Neuronal stem cell (in vitro differentiated cells): Measurements from ENCODE around the gene LTV1.

Experiments used
- DNase-seq: peaks from one replicate; pipeline ENCODE4 v3.0.0-alpha.2; 2013; ENCODE audit warnings: low spot score
- H2AFZ ChIP-seq: one replicate; pipeline ENCODE4 v1.6.1; 2013; ENCODE audit warnings: mild to moderate bottlenecking, low read length, inconsistent platforms
- H2AK5ac ChIP-seq: 2 replicates; pipeline ENCODE4 v1.6.1; 2013; ENCODE audit warnings: low read depth, mild to moderate bottlenecking, inconsistent platforms, low read length, moderate library complexity, mixed read lengths
- H2BK120ac ChIP-seq: 2 replicates; pipeline ENCODE4 v1.6.1; 2013; ENCODE audit warnings: low read depth, mild to moderate bottlenecking, inconsistent platforms, low read length, moderate library complexity, mixed read lengths
- H2BK12ac ChIP-seq: one replicate; pipeline ENCODE4 v1.6.1; 2013; ENCODE audit warnings: low read length, inconsistent platforms
- H2BK15ac ChIP-seq: 2 replicates; pipeline ENCODE4 v1.6.1; 2013; ENCODE audit warnings: mild to moderate bottlenecking, low read length, inconsistent platforms, mixed read lengths
- H2BK5ac ChIP-seq: one replicate; pipeline ENCODE4 v1.6.1; 2013; ENCODE audit warnings: inconsistent platforms, mild to moderate bottlenecking, low read length, moderate library complexity
- H3K14ac ChIP-seq: one replicate; pipeline ENCODE4 v1.6.1; 2013; ENCODE audit warnings: low read length, inconsistent platforms
- H3K18ac ChIP-seq: 2 replicates; pipeline ENCODE4 v1.6.1; 2013; ENCODE audit warnings: low read length, inconsistent platforms
- H3K23ac ChIP-seq: 2 replicates; pipeline ENCODE4 v1.6.1; 2013; ENCODE audit warnings: low read depth, mild to moderate bottlenecking, mixed read lengths, low read length, inconsistent platforms; ENCODE audit not compliant: poor library complexity
- H3K27ac ChIP-seq: replicated peaks from 3 replicates; pipeline ENCODE4 v1.5.1; 2013; ENCODE audit warnings: low read length, inconsistent platforms
- H3K27me3 ChIP-seq, 3 experiments: 2 replicates each; pipeline ENCODE4 v1.6.1; 2013; ENCODE audit warnings: low read length in 3 of 3, mild to moderate bottlenecking in 2 of 3, inconsistent platforms in 1 of 3, low read depth in 1 of 3, mixed read lengths in 1 of 3, moderate library complexity in 1 of 3; ENCODE audit not compliant: control insufficient read depth in 3 of 3, insufficient read depth in 3 of 3
- H3K36me3 ChIP-seq, 2 donors: replicated peaks in 1 of 2; 2 replicates each; pipeline ENCODE4 v1.6.1; 2013; ENCODE audit warnings: low read length in 2 of 2; ENCODE audit not compliant: control insufficient read depth in 2 of 2, insufficient read depth in 2 of 2
- H3K4ac ChIP-seq: 2 replicates; pipeline ENCODE4 v1.6.1; 2013; ENCODE audit warnings: inconsistent platforms, mild to moderate bottlenecking, low read length, moderate library complexity
- H3K4me1 ChIP-seq, 2 donors: 1 replicate in 1 of 2; 2 replicates in 1 of 2; pipeline ENCODE4 v1.6.1; 2013; ENCODE audit warnings: low read length in 2 of 2, low read depth in 1 of 2; ENCODE audit not compliant: control insufficient read depth in 2 of 2, insufficient read depth in 1 of 2
- H3K4me2 ChIP-seq: one replicate; pipeline ENCODE4 v1.6.1; 2013; ENCODE audit warnings: mild to moderate bottlenecking, low read length, inconsistent platforms; ENCODE audit not compliant: insufficient read depth, poor library complexity, severe bottlenecking
- H3K4me3 ChIP-seq, 2 donors: 2 replicates each; pipeline ENCODE4 v1.5.1; 2013; ENCODE audit warnings: low read length in 2 of 2, mild to moderate bottlenecking in 2 of 2, inconsistent platforms in 1 of 2, moderate library complexity in 1 of 2
- H3K79me1 ChIP-seq: one replicate; pipeline ENCODE4 v1.6.1; 2013; ENCODE audit warnings: low read depth, mild to moderate bottlenecking, inconsistent platforms, low read length, moderate library complexity
- H3K9ac ChIP-seq: one replicate; pipeline ENCODE4 v1.6.1; 2013; ENCODE audit warnings: mild to moderate bottlenecking, low read depth, low read length, inconsistent platforms; ENCODE audit not compliant: poor library complexity
- H3K9me3 ChIP-seq, 2 donors: replicated peaks in 1 of 2; 2 replicates each; pipeline versions ENCODE3 to v1.6.1; 2013; ENCODE audit warnings: low read length in 2 of 2, mild to moderate bottlenecking in 2 of 2, inconsistent platforms in 1 of 2, low read depth in 1 of 2, mixed read lengths in 1 of 2, moderate library complexity in 1 of 2; ENCODE audit not compliant: control insufficient read depth in 2 of 2, insufficient read depth in 1 of 2
- H4K8ac ChIP-seq: one replicate; pipeline ENCODE4 v1.6.1; 2013; ENCODE audit warnings: low read depth, mild to moderate bottlenecking, inconsistent platforms, low read length, moderate library complexity
- H4K91ac ChIP-seq: one replicate; pipeline ENCODE4 v1.6.1; 2013; ENCODE audit warnings: low read length, low read depth, mild to moderate bottlenecking, inconsistent platforms; ENCODE audit not compliant: poor library complexity
- WGBS, 2 donors: extraction: QIAGEN DNeasy Blood & Tissue Kit; methylation state at CpG; one replicate each; pipeline ENCODE4 v1.1.7; 2013; ENCODE audit warnings: missing lambda C conversion rate in 2 of 2, mixed read lengths in 1 of 2; ENCODE audit not compliant: insufficient read length in 2 of 2, insufficient replicate concordance in 1 of 2; ENCODE audit errors: extremely low coverage in 2 of 2; 5-methylcytosine and 5-hydroxymethylcytosine counted together

LTV1 gene

DNA sequence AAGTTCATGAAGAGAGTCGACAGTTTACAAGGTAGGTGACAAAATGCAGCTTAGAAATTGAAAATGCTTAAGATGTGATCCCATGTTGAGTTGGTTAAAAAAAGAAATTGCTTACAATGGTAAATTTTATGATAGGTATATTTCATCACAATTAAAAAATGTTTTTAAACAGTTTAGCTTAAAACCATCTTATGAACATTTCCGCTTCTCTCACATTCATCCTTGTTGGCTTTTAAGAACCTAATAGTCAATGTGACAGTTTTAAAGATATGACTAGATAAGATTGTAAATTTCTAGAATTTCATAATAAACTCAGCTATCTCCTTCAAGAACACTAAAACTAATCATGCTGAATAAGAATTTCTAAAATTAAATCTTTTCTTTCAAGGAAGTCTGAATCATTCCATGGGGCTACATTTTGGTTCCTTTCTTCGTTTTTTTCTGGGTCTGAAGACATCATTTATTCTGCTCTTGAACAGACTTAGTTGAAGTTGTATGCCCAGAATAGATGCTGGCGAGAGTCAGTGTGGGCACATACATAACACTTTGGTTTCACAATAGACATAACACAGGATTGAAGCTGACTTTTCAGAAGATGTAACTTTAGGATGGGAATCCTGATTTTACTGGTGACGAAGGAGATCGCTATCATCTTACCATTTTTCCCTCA is 35.9 kb upstream of the LTV1 start:
- H3K18ac ChIP-seq, result no peak overlapping the region
- no peak overlapping the region for H3K4ac ChIP-seq
- no peak overlapping the region for H3K4me3 ChIP-seq
- H2BK12ac ChIP-seq, result no peak overlapping the region
- H3K14ac ChIP-seq, result no peak overlapping the region
- no peak overlapping the region for H2BK15ac ChIP-seq
- no peak for DNase-seq
- H4K91ac ChIP-seq, result no peak overlapping the region
- H2BK120ac ChIP-seq, result no peak overlapping the region
- H2BK5ac ChIP-seq, result no peak overlapping the region
- no peaks in the 10 kb centered on the region for H3K79me1 ChIP-seq
- no peak overlapping the region for H2AFZ ChIP-seq
- H2AK5ac ChIP-seq, result no peak overlapping the region
- no CpG with 5 or more reads among the region's 6 CpGs for WGBS, 2 donors
- H3K36me3 ChIP-seq, result peaks cover 2 to 30% of the 10 kb centered on the region in 2 donors
- H3K9me3 ChIP-seq, result no peaks in the 10 kb centered on the region
- H3K27ac ChIP-seq, result no peak overlapping the region
- H3K27me3 ChIP-seq, result no peaks in the 10 kb centered on the region
- H3K4me2 ChIP-seq, result no peak overlapping the region
- no peak overlapping the region for H4K8ac ChIP-seq
- H3K9ac ChIP-seq, result no peak overlapping the region
- no peaks in the 10 kb centered on the region for H3K4me1 ChIP-seq
- no peak overlapping the region for H3K23ac ChIP-seq

DNA sequence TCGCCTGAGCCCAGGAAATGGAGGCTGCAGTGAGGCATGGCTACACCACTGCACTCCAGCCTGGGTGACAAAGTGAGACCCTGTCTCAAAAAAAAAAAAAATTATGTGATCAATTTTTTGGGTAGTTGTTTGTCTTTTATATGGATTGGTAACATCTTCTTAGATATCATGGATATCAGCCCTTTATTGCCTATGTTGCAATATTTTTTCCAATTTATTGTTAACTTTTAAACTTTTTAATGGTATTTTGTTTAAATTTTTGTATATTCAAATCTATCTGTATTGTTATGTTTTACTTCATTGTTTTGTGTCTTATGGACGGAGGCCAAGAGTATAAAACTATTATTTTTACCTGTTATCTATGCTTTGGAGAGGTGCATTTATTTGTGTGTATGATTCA is 32.4 kb upstream of the LTV1 start:
- Histone ChIP-seq H2AFZ (no peak overlapping the region), H3K4ac (no peak overlapping the region), H3K79me1 (no peaks in the 10 kb centered on the region), H2BK12ac (no peak overlapping the region), H3K27me3 (no peaks in the 10 kb centered on the region), H3K14ac (no peak overlapping the region), H2AK5ac (no peak overlapping the region), H3K9ac (no peak overlapping the region), H3K36me3 (peaks cover 2 to 28% of the 10 kb centered on the region in 2 donors), H3K4me2 (no peak overlapping the region), H3K18ac (no peak overlapping the region), H3K4me1 (no peaks in the 10 kb centered on the region), H3K4me3 (no peak overlapping the region), H2BK15ac (no peak overlapping the region), H4K8ac (no peak overlapping the region), H2BK120ac (no peak overlapping the region), H3K27ac (no peak overlapping the region), H4K91ac (no peak overlapping the region), H2BK5ac (no peak overlapping the region), H3K23ac (no peak overlapping the region), H3K9me3 (no peaks in the 10 kb centered on the region)
- WGBS, 2 donors, result no CpG with 5 or more reads among the region's 2 CpGs
- no peak for DNase-seq

DNA sequence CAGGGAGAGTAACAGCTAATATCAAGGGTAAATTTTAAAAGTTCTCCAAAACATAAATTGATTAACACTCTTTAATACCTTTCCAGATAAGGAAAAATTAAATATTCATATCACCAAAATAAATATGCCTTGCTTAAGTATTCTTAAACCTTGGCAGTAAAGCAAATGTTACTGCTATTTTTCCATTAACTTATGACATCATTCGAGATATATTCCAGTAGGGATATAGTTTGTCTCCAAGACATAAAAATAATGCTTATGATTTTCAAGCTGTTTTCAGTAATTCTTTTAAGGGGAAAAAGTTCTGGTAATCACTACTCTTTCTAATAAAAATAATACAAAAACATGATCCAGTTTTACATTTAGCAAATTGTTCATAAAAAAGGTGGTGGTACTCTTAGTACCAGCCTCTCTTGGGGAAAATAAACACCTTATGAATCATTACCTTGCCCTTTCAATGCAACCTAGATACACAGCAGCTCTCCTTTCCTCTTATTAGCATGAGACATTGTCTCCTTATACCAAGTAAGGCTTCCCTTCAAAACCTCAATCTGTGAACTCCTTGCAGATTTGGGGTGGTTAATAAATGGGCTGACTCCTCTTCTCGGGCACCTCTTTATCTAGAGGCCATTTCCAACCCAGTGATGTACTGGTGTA is 31.5 kb upstream of the LTV1 start:
- Histone ChIP-seq H3K27me3 (no peaks in the 10 kb centered on the region), H3K9me3 (no peaks in the 10 kb centered on the region), H2AK5ac (no peak overlapping the region), H3K4me2 (no peak overlapping the region), H3K79me1 (no peaks in the 10 kb centered on the region), H2BK5ac (no peak overlapping the region), H2BK15ac (no peak overlapping the region), H2BK120ac (no peak overlapping the region), H3K4ac (no peak overlapping the region), H3K4me3 (no peak overlapping the region), H3K27ac (no peak overlapping the region), H3K9ac (no peak overlapping the region), H2BK12ac (no peak overlapping the region), H2AFZ (no peak overlapping the region), H3K14ac (no peak overlapping the region), H4K8ac (no peak overlapping the region), H3K36me3 (peaks cover 2 to 26% of the 10 kb centered on the region in 2 donors), H3K18ac (no peak overlapping the region), H3K23ac (no peak overlapping the region), H4K91ac (no peak overlapping the region), H3K4me1 (peaks cover 0 to 5% of the 10 kb centered on the region in 2 donors)
- DNase-seq, result no peak
- WGBS, 2 donors, result no CpG with 5 or more reads among the region's 2 CpGs

- H3K9ac ChIP-seq, result no peak overlapping the region
- no peak overlapping the region for H2AK5ac ChIP-seq
- H3K14ac ChIP-seq, result no peak overlapping the region
- no peak overlapping the region for H3K18ac ChIP-seq
- H3K9me3 ChIP-seq, result no peaks in the 10 kb centered on the region
- H3K4me3 ChIP-seq, result no peak overlapping the region
- no peak overlapping the region for H2BK12ac ChIP-seq
- H3K23ac ChIP-seq, result no peak overlapping the region
- no peaks in the 10 kb centered on the region for H3K79me1 ChIP-seq
- no peak overlapping the region for H3K4ac ChIP-seq
- no peak overlapping the region for H2BK5ac ChIP-seq
- H3K36me3 ChIP-seq, result peaks cover 0 to 6% of the 10 kb centered on the region in 2 donors
- no peak overlapping the region for H4K91ac ChIP-seq
- H3K4me2 ChIP-seq, result no peak overlapping the region
- no peak overlapping the region for H2BK15ac ChIP-seq
- no peak for DNase-seq
- H2AFZ ChIP-seq, result no peak overlapping the region
- H3K4me1 ChIP-seq, result peaks cover under 1 to 5% of the 10 kb centered on the region in 2 donors
- H4K8ac ChIP-seq, result no peak overlapping the region
- H3K27ac ChIP-seq, result no peak overlapping the region
- no peak overlapping the region for H2BK120ac ChIP-seq
- H3K27me3 ChIP-seq, result no peaks in the 10 kb centered on the region
These were observed 25.5 kb upstream of the LTV1 start for GRCh38 chr6:143817621-143818020.
